GM12864 (cell line): ENCODE measurements around the gene ZNF746.
A peak's percentile ranks its signal among the peaks of the same experiment; 100 is the strongest.

Experiments used
- DNase-seq: peaks from one replicate; pipeline ENCODE4 v3.0.0-alpha.2; 2011; ENCODE audit warnings: low read depth
- H3K4me3 ChIP-seq: 2 replicates; pipeline ENCODE4 v1.5.1; 2011; ENCODE audit warnings: mild to moderate bottlenecking, low read depth, low read length, control low read depth
- CTCF ChIP-seq: IDR thresholded peaks from 2 replicates; pipeline ENCODE4 v1.5.1; 2011; ENCODE audit warnings: low read depth, mild to moderate bottlenecking, moderate library complexity, low read length, control low read depth, inconsistent platforms; ENCODE audit errors: missing control alignments

ZNF746 gene

GRCh38 chr7:149497467-149498261 is at the start of gene ZNF746:
Gene ZNF746, minus strand, starts transcription at chr7:149497809. Its CDS starts 273 bp downstream, at chr7:149497536.
- TF ChIP-seq CTCF = peak; percentile 68
- DNase-seq = peak; percentile 49
- H3K4me3 ChIP-seq = peak within 1 kb of the TSS; percentile 93

- peak; percentile 35 for TF ChIP-seq CTCF
- no peak for DNase-seq
These were observed 49.5 kb upstream of the ZNF746 start for GRCh38 chr7:149547126-149547525.

GRCh38 chr7:149546331-149546730 is 48.7 kb upstream of the ZNF746 start:
- TF ChIP-seq CTCF = no peak
- H3K4me3 ChIP-seq = no peak overlapping the region
- no peak for DNase-seq

More at GRCh38 chr7:149547126-149547525, 49.5 kb upstream of the ZNF746 start:
- H3K4me3 ChIP-seq = no peak overlapping the region

DNA sequence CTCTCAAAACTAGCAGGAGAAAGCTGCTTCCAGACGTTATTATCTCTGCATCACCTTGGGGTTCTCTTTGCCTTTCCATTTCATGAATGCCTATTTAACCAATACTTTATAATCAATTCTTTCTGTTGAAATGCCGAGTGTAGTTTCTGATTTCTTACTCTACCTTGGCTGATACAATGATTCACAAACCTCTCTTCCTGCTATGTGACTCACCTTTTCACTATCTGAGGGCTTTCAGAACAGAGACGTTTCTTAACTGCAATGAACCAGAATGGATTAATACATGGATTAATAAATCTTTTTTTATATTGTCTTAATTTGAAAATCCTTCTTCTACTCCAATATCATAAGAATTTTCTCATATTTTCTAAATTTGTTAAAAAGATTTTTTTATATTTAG is 46.4 kb upstream of the ZNF746 start:
- TF ChIP-seq CTCF = no peak
- no peak overlapping the region for H3K4me3 ChIP-seq
- DNase-seq = no peak

DNA sequence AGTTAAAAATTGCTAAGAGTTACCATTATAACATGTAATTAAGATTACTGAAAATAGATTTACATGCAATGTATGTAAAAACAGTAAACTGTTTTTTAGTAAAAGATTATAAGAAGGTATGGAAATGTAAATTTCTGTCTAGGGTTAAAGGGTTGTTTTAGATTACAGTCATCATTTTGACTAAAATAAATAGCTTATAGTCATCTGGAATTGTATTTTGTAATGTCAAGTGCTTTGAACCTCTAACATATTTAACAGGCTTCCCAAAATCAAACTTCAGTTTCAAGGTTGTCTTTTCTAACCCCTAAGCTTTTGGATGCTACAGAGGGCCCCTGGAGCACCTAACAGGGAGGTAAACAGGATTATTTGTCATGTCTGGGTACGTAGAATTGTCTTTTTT is 35.0 kb upstream of the ZNF746 start:
- H3K4me3 ChIP-seq = no peak overlapping the region
- TF ChIP-seq CTCF = no peak
- DNase-seq = no peak

DNA sequence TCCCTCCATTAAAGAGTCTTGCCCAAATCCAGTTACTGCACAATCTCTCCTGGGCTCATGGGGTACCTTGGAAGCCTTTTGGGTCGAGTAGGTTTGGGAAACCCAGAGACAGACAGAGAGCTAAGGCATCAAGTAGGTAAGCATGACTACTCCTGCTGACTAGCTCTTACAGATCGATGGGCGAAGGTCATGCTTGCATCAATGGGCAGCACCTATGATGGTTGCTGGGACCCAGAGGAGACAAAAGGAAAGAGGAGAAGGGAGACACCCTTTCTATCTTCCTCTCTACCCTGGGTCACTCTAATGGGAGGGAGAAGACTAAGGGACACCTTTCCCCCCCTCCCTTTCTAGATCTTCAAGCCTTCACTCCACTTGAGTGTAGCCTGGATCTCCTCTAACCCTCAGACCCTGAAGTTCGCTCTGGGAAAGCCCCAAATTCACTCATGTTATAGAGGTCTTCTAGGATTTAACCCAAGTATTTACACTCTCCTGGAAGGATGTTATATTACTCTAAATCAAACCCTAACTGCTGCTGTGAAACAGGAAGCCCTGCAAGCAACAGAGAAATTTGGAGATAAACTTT is 31.6 kb upstream of the ZNF746 start:
- no peak for DNase-seq
- no peak overlapping the region for H3K4me3 ChIP-seq
- TF ChIP-seq CTCF = no peak
